GM19463 (cell line): ENCODE measurements around the gene TYW3.
A peak's percentile ranks its signal among the peaks of the same experiment; 100 is the strongest.

Experiments
- ATAC-seq: cut with Tn5 transposase; IDR thresholded peaks from one replicate; pipeline ENCODE4 v1.9.1; 2021; ENCODE audit warnings: mild to moderate bottlenecking, moderate library complexity; ENCODE audit not compliant: unreplicated experiment

TYW3 gene

GRCh38 chr1:74780594-74780993 lies 47.6 kb downstream of the TYW3 start:
- no peak for ATAC-seq

GRCh38 chr1:74785944-74786343 lies 53.0 kb downstream of the TYW3 start:
- no peak for ATAC-seq

GRCh38 chr1:74790453-74790852 lies 57.5 kb downstream of the TYW3 start:
- ATAC-seq, result no peak

GRCh38 chr1:74791491-74791890 lies 58.5 kb downstream of the TYW3 start:
- ATAC-seq, result no peak

GRCh38 chr1:74799119-74799657 lies 66.2 kb downstream of the TYW3 start:
- no peak for ATAC-seq

- ATAC-seq, result peak; percentile 61
Measured at GRCh38 chr1:74811436-74812179, 78.7 kb downstream of the TYW3 start.

- peak; percentile 89 for ATAC-seq
Measured at GRCh38 chr1:74812180-74812541, 79.2 kb downstream of the TYW3 start.
